ENCODE results near the gene HHAT.

The HHAT gene

GRCh38 chr1:210663730-210664573 lies 335.2 kb downstream of the HHAT start:
- no peak for TF ChIP-seq ZNF274 (IDR thresholded peaks at IDR 0.05; ENCODE audit: low read depth, low read length)
- no peak overlapping the region for H3K4me3 ChIP-seq (ENCODE audit: low read length)

DNA sequence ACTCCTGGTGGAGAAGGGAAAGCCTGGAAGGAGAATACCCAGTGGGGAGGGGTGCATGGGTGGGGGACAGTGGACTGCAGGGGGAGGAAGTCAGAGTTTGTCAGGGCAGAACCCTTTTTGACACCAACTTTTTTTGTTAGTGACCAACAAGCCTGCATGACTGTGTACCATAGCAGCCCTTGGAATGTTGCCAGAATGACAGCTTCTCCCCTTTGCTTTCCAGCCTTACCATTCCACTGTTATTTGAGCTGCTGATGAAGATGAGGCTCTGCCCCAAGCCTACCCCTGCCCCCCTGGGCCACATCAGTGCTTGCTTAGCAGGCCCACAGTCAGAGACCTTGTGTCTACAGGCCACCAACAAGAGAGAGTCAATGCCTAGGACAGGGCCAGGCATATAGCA lies 341.2 kb downstream of the HHAT start:
- H3K4me3 ChIP-seq (ENCODE audit: low read length): no peak overlapping the region
- TF ChIP-seq ZNF274 (IDR thresholded peaks at IDR 0.05; ENCODE audit: low read depth, low read length): no peak

GRCh38 chr1:210674151-210674550 lies 345.4 kb downstream of the HHAT start:
- no peak for TF ChIP-seq ZNF274 (IDR thresholded peaks at IDR 0.05; ENCODE audit: low read depth, low read length)
- H3K4me3 ChIP-seq (ENCODE audit: low read length): no peak overlapping the region

DNA sequence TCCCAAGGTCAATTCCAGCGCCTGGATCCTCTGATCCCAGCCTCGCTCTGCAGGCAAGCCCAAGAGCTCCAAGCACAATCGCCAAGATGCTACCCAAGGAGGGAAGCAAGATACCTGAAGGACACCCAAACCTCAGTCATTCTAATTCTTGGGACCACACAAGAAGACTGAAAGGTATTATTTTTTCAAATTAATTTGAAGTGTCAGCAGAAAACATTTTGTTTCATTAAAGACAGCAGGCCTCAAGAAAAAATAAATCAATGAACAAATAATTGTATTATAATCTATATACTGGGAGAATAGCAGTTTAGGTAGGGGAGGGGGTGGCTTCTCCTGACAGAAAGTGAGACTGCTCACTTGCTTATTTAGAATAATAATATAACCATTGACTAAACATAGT lies 347.8 kb downstream of the HHAT start:
- no peak for TF ChIP-seq ZNF274 (IDR thresholded peaks at IDR 0.05; ENCODE audit: low read depth, low read length)
- no peak overlapping the region for H3K4me3 ChIP-seq (ENCODE audit: low read length)

DNA sequence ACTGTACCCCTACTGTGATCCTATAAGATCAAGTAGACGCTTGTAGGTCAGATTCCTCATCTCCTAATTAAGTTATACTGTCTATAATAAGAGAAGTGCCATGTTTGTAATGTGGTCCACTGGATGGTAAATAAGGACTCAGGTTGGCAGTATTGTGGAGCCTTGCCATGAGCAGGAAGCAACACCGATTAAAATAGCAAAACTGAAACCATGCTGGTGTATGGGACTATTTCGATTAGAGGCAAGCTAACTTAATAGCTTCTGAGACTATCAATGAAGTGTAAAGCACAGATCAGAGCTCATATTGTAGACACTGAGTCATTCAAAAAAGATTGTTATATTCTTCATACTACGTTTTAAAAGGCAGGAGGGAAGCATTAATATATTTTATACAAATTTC lies 348.8 kb downstream of the HHAT start:
- no peak for TF ChIP-seq ZNF274 (IDR thresholded peaks at IDR 0.05; ENCODE audit: low read depth, low read length)
- no peak overlapping the region for H3K4me3 ChIP-seq (ENCODE audit: low read length)

- TF ChIP-seq ZNF274 (IDR thresholded peaks at IDR 0.05; ENCODE audit: low read depth, low read length): no peak
- H3K4me3 ChIP-seq (ENCODE audit: low read length): no peak overlapping the region
These were observed 349.6 kb downstream of the HHAT start for GRCh38 chr1:210678306-210678705.

GRCh38 chr1:210681158-210681557 lies 352.5 kb downstream of the HHAT start:
- TF ChIP-seq ZNF274 (IDR thresholded peaks at IDR 0.05; ENCODE audit: low read depth, low read length): no peak
- H3K4me3 ChIP-seq (ENCODE audit: low read length): no peak overlapping the region

DNA sequence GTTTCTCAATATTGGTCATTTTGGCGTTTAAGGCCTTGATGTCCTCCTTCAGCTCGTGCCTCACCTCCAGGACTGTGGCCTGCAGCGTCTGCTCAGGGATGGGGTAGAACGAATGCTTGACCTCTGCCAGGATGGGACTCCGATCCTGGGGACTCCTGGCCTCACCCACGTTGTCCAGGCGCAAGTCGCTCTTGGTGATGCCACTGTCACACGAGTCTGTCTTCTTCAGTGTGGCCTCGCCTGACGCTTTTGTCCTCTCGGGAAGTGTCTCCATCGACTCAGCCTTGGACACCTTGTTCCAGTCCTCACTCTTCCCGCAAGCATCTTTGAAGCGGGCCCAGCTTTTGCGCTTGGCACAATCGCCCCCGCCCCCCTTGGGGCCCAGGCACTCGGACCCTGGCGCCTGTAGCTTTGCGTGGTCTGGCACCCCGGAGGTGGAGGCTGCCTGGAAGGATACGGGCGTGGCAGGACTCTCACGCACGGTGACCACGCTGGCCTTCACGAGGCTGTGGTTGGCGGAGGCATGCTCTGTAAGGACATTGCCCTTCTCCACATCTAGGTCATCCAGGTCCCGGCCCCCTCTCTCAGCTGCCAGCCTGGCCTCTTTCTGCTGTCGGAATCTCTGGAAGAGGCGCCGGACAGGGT lies 354.8 kb downstream of the HHAT start:
- no peak overlapping the region for H3K4me3 ChIP-seq (ENCODE audit: low read length)
- no peak for TF ChIP-seq ZNF274 (IDR thresholded peaks at IDR 0.05; ENCODE audit: low read depth, low read length)

DNA sequence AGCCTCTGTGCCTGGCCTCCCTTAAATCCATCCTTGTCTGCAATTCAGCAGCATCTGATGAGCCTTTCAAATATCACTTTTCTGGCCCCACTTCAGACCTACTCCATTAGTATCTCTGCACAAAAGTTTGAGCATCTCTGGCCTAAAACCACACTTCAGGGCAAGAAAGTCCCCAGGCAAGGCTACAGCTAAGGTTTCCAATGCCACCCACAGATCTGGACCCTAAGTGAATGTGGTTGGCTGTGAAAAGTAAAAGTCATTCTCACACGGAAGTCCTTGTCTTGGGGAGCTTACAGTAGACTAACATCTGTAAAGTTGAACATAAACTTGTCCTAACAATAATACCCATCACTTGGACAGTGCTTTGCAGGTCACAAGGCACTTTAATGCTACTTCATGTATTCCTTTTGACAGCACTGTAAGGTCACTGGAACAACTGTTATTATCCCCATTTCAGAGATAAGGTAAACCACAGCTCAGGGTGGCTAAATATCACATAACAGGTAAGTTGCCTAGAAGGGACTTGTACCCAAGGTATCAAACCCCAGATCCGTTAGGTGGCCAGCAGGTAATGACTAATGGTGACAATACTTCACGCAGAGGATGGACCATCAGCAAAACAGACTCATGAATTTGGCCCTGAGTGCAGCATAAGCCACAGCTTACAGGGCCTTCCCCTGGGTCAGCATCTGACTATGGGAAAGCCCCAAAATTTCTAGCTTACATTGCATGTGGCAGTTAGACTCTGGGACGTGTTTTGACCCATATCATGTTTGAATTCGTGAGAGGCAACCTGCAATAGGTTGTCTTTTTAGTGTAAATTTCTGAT lies 356.0 kb downstream of the HHAT start:
- TF ChIP-seq ZNF274 (IDR thresholded peaks at IDR 0.05; ENCODE audit: low read depth, low read length): no peak

GRCh38 chr1:210685295-210685650 lies 356.6 kb downstream of the HHAT start:
- TF ChIP-seq ZNF274 (IDR thresholded peaks at IDR 0.05; ENCODE audit: low read depth, low read length): no peak
- H3K4me3 ChIP-seq (ENCODE audit: low read length): no peak overlapping the region

More for the DNA sequence above, 356.0 kb downstream of the HHAT start:
- no peak overlapping the region for H3K4me3 ChIP-seq (ENCODE audit: low read length)

GRCh38 chr1:210686841-210687240 lies 358.1 kb downstream of the HHAT start:
- H3K4me3 ChIP-seq (ENCODE audit: low read length): no peak overlapping the region
- TF ChIP-seq ZNF274 (IDR thresholded peaks at IDR 0.05; ENCODE audit: low read depth, low read length): no peak

- TF ChIP-seq ZNF274 (IDR thresholded peaks at IDR 0.05; ENCODE audit: low read depth, low read length): no peak
- H3K4me3 ChIP-seq (ENCODE audit: low read length): no peak overlapping the region
These were observed 359.0 kb downstream of the HHAT start for GRCh38 chr1:210687582-210688279.

- no peak overlapping the region for H3K4me3 ChIP-seq (ENCODE audit: low read length)
- no peak for TF ChIP-seq ZNF274 (IDR thresholded peaks at IDR 0.05; ENCODE audit: low read depth, low read length)
These were observed 360.0 kb downstream of the HHAT start for GRCh38 chr1:210688512-210689234.

All from GM08714 (cell line).